ENCODE results near the gene MAP3K2. TPM values are rescaled to one million over a fixed set of nuclear protein-coding genes. Genes with fewer than 3 reads are reported as not detected.

Gene MAP3K2
- total and polyA plus RNA-seq, 2 experiments from 2014 or later: 10.2 to 23.5 TPM

GRCh38 chr2:127408004-127408806, 20.4 kb upstream of the MAP3K2 start:
- peaks cover 9% of the 10 kb centered on the region for H3K27me3 Mint-ChIP-seq (ENCODE audit: insufficient read depth, low read depth, poor library complexity)
- Histone ChIP-seq H3K27ac (ENCODE audit: low read depth) (peak overlapping the region; percentile 29; the same call in 1 of the 2 replicates), H4K20me1 (replicated peaks; ENCODE audit: insufficient read depth) (no peaks in the 10 kb centered on the region), H3K4me2 (peak overlapping the region; percentile 66), H3K79me2 (replicated peaks; ENCODE audit: insufficient read depth) (no peaks in the 10 kb centered on the region), H3K4me1 (ENCODE audit: insufficient read depth) (peaks cover 5% of the 10 kb centered on the region), H3K36me3 (ENCODE audit: insufficient read depth) (no peaks in the 10 kb centered on the region), H3K27me3 (ENCODE audit: insufficient read depth) (no peaks in the 10 kb centered on the region), H3F3A (replicated peaks; ENCODE audit: low read depth) (peaks cover 4% of the 10 kb centered on the region; the same call in 1 of the 2 replicates), H3K9me2 (ENCODE audit: insufficient read depth) (no peaks in the 10 kb centered on the region), H2AFZ (peak overlapping the region; percentile 87), H3K4me3 (peak overlapping the region; percentile 71)
- peak overlapping the region; percentile 77 for H3K4me3 Mint-ChIP-seq
- no peaks in the 10 kb centered on the region; the same call in 2 of the 3 replicates for H3K9me3 Mint-ChIP-seq
- H3K4me1 Mint-ChIP-seq: peaks cover 16% of the 10 kb centered on the region
- TF ChIP-seq ZNF114 (CRISPR knock-in tag; IDR thresholded peaks at IDR 0.05) (0 out of 2 replicates have a peak, but pooled peaks have one; percentile 40), CREB1 (CRISPR knock-in tag; IDR thresholded peaks at IDR 0.05; ENCODE audit: low read depth) (peak; percentile 42; the same call in 1 of the 2 replicates), POLR2AphosphoS5 (IDR thresholded peaks at IDR 0.05; ENCODE audit: low read depth) (0 out of 2 replicates have a peak, but pooled peaks have one; percentile 18), EZH2 (IDR thresholded peaks at IDR 0.05; ENCODE audit: low read depth, unreplicated experiment) (no peak), CTCF (conservative IDR thresholded peaks at IDR 0.05; ENCODE audit: low read depth in 2 of 2) (no peak)
- ATAC-seq (peak; percentile 83), DNase-seq (ENCODE audit: low spot score) (peak; percentile 94)
- no peak overlapping the region for H3K27ac Mint-ChIP-seq
- H3K36me3 Mint-ChIP-seq (ENCODE audit: low read depth): peaks cover 3% of the 10 kb centered on the region; the same call in 1 of the 3 replicates

- H3K4me3 ChIP-seq: peak overlapping the region; percentile 71
- no peak overlapping the region for H3K27ac Mint-ChIP-seq
Observed at GRCh38 chr2:127407661-127408003, 19.9 kb upstream of the MAP3K2 start.

More at GRCh38 chr2:127407661-127408003, 19.9 kb upstream of the MAP3K2 start:
- Mint-ChIP-seq H3K4me3 (peak overlapping the region; percentile 65), H3K27me3 (ENCODE audit: insufficient read depth, low read depth, poor library complexity) (peaks cover 9% of the 10 kb centered on the region), H3K4me1 (peaks cover 16% of the 10 kb centered on the region), H3K36me3 (ENCODE audit: low read depth) (no peaks in the 10 kb centered on the region), H3K9me3 (no peaks in the 10 kb centered on the region)
- Histone ChIP-seq H2AFZ (peak overlapping the region; percentile 35; the same call in 1 of the 2 replicates), H3K27me3 (ENCODE audit: insufficient read depth) (no peaks in the 10 kb centered on the region), H3K79me2 (replicated peaks; ENCODE audit: insufficient read depth) (no peaks in the 10 kb centered on the region), H3K4me1 (ENCODE audit: insufficient read depth) (peaks cover 5% of the 10 kb centered on the region), H3K36me3 (ENCODE audit: insufficient read depth) (no peaks in the 10 kb centered on the region), H3K4me2 (peak overlapping the region; percentile 60), H3F3A (replicated peaks; ENCODE audit: low read depth) (peaks cover 4% of the 10 kb centered on the region; the same call in 1 of the 2 replicates), H3K9me2 (ENCODE audit: insufficient read depth) (no peaks in the 10 kb centered on the region), H4K20me1 (replicated peaks; ENCODE audit: insufficient read depth) (no peaks in the 10 kb centered on the region), H3K27ac (ENCODE audit: low read depth) (no peak overlapping the region)
- TF ChIP-seq JUNB (IDR thresholded peaks at IDR 0.05; ENCODE audit: unreplicated experiment) (no peak), EZH2 (IDR thresholded peaks at IDR 0.05; ENCODE audit: low read depth, unreplicated experiment) (no peak), ETS1 (IDR thresholded peaks at IDR 0.05) (no peak)
- ATAC-seq (peak; percentile 66), DNase-seq (ENCODE audit: low spot score) (no peak)
